Middle frontal gyrus (tissue), 1 donor: ENCODE data around the gene WDR1.

ENCODE experiments used
- DNase-seq: peaks from one replicate; pipeline ENCODE4 v3.0.0-alpha.2; 2015; ENCODE audit warnings: low spot score; ENCODE audit errors: extremely low spot score

Gene WDR1

GRCh38 chr4:10116569-10117358, at the start of gene WDR1:
Gene WDR1 (minus strand): TSS chr4:10116799. CDS start chr4:10116666, 133 bp downstream.
- peak; percentile 87 for DNase-seq

GRCh38 chr4:10164877-10165283, 48.3 kb upstream of the WDR1 start:
- DNase-seq = no peak

GRCh38 chr4:10163296-10163695, 46.7 kb upstream of the WDR1 start:
- DNase-seq = no peak

GRCh38 chr4:10162341-10163000, 45.9 kb upstream of the WDR1 start:
- no peak for DNase-seq

GRCh38 chr4:10161840-10162239, 45.2 kb upstream of the WDR1 start:
- DNase-seq = no peak

GRCh38 chr4:10161146-10161545, 44.5 kb upstream of the WDR1 start:
- no peak for DNase-seq

GRCh38 chr4:10160281-10160856, 43.8 kb upstream of the WDR1 start:
- no peak for DNase-seq

- no peak for DNase-seq
Measured at GRCh38 chr4:10159671-10160070, 43.1 kb upstream of the WDR1 start.

- no peak for DNase-seq
Measured at GRCh38 chr4:10158333-10158942, 41.8 kb upstream of the WDR1 start.

- no peak for DNase-seq
Measured at GRCh38 chr4:10157478-10158332, 41.1 kb upstream of the WDR1 start.

GRCh38 chr4:10154241-10154640, 37.6 kb upstream of the WDR1 start:
- no peak for DNase-seq

GRCh38 chr4:10153161-10153560, 36.6 kb upstream of the WDR1 start:
- DNase-seq = no peak

GRCh38 chr4:10151182-10151581, 34.6 kb upstream of the WDR1 start:
- no peak for DNase-seq

- no peak for DNase-seq
Measured at GRCh38 chr4:10144966-10145365, 28.4 kb upstream of the WDR1 start.

GRCh38 chr4:10144479-10144878, 27.9 kb upstream of the WDR1 start:
- no peak for DNase-seq

- no peak for DNase-seq
Measured at GRCh38 chr4:10143171-10143570, 26.6 kb upstream of the WDR1 start.

- DNase-seq = no peak
Measured at GRCh38 chr4:10140866-10141759, 24.5 kb upstream of the WDR1 start.

GRCh38 chr4:10139518-10139917, 22.9 kb upstream of the WDR1 start:
- no peak for DNase-seq

- no peak for DNase-seq
Measured at GRCh38 chr4:10135260-10135659, 18.7 kb upstream of the WDR1 start.

GRCh38 chr4:10134141-10134540, 17.5 kb upstream of the WDR1 start:
- no peak for DNase-seq
